Measurements from ENCODE around the gene ACAP3.

ACAP3 gene

GRCh38 chr1:1307923-1308755 is at the start of gene ACAP3, which contains the start of gene PUSL1:
ACAP3 (minus strand) TSS chr1:1307930; CDS start chr1:1307815, 115 bp downstream.
PUSL1 (plus strand) TSS chr1:1308597; CDS start chr1:1308644, 47 bp downstream.
- no peak for DNase-seq

GRCh38 chr1:1356796-1357401 is 49.2 kb upstream of the ACAP3 start:
- DNase-seq, result no peak

GRCh38 chr1:1356166-1356795 is 48.6 kb upstream of the ACAP3 start:
- DNase-seq, result no peak

- no peak for DNase-seq
Measured at GRCh38 chr1:1355416-1355815, 47.7 kb upstream of the ACAP3 start.

GRCh38 chr1:1354271-1355247 is 46.8 kb upstream of the ACAP3 start:
- DNase-seq, result no peak

- DNase-seq, result no peak
Measured at GRCh38 chr1:1353389-1354151, 45.8 kb upstream of the ACAP3 start.

GRCh38 chr1:1352786-1353388 is 45.2 kb upstream of the ACAP3 start:
- no peak for DNase-seq

GRCh38 chr1:1351511-1352427 is 44.0 kb upstream of the ACAP3 start:
- DNase-seq, result no peak

- no peak for DNase-seq
Measured at GRCh38 chr1:1349256-1350012, 41.7 kb upstream of the ACAP3 start, which contains the start of gene DVL1. DVL1 (minus strand) TSS chr1:1349418; CDS start chr1:1349065, 353 bp downstream.

- DNase-seq, result no peak
Measured at GRCh38 chr1:1348420-1349255, 40.9 kb upstream of the ACAP3 start.

- DNase-seq, result no peak
Measured at GRCh38 chr1:1347663-1348419, 40.1 kb upstream of the ACAP3 start.

GRCh38 chr1:1347026-1347595 is 39.4 kb upstream of the ACAP3 start:
- DNase-seq, result no peak

GRCh38 chr1:1346501-1346890 is 38.8 kb upstream of the ACAP3 start:
- DNase-seq, result no peak

GRCh38 chr1:1345860-1346500 is 38.2 kb upstream of the ACAP3 start:
- no peak for DNase-seq

GRCh38 chr1:1345384-1345783 is 37.7 kb upstream of the ACAP3 start:
- no peak for DNase-seq

GRCh38 chr1:1344655-1345361 is 37.1 kb upstream of the ACAP3 start:
- no peak for DNase-seq

Data from cortex of kidney (tissue), 1 donor.